ENCODE results near the gene MRAP.
A peak's percentile ranks its signal among the peaks of the same experiment; 100 is the strongest.

The MRAP gene

GRCh38 chr21:32322676-32323075 lies 24.0 kb downstream of the MRAP start:
- DNase-seq (ENCODE audit: low read depth): no peak

GRCh38 chr21:32325706-32326105 lies 27.1 kb downstream of the MRAP start:
- DNase-seq (ENCODE audit: low read depth): no peak

- peak; percentile 79 for DNase-seq (ENCODE audit: low read depth)
Observed at GRCh38 chr21:32328595-32328994, 29.9 kb downstream of the MRAP start.

GRCh38 chr21:32329331-32329730 lies 30.7 kb downstream of the MRAP start:
- peak; percentile 85 for DNase-seq (ENCODE audit: low read depth)

- no peak for DNase-seq (ENCODE audit: low read depth)
Observed at GRCh38 chr21:32329776-32330175, 31.1 kb downstream of the MRAP start.

GRCh38 chr21:32330784-32331311 lies 32.2 kb downstream of the MRAP start:
- DNase-seq (ENCODE audit: low read depth): no peak

GRCh38 chr21:32331444-32332305 lies 33.0 kb downstream of the MRAP start:
- DNase-seq (ENCODE audit: low read depth): no peak

- no peak for DNase-seq (ENCODE audit: low read depth)
Observed at GRCh38 chr21:32332463-32332951, 33.9 kb downstream of the MRAP start.

- no peak for DNase-seq (ENCODE audit: low read depth)
Observed at GRCh38 chr21:32333953-32334673, 35.5 kb downstream of the MRAP start.

- DNase-seq (ENCODE audit: low read depth): no peak
Observed at GRCh38 chr21:32334980-32335531, 36.4 kb downstream of the MRAP start.

- no peak for DNase-seq (ENCODE audit: low read depth)
Observed at GRCh38 chr21:32335601-32336575, 37.2 kb downstream of the MRAP start.

- DNase-seq (ENCODE audit: low read depth): no peak
Observed at GRCh38 chr21:32336711-32337110, 38.1 kb downstream of the MRAP start.

GRCh38 chr21:32337206-32337605 lies 38.6 kb downstream of the MRAP start:
- no peak for DNase-seq (ENCODE audit: low read depth)

GRCh38 chr21:32338209-32338921 lies 39.7 kb downstream of the MRAP start:
- DNase-seq (ENCODE audit: low read depth): no peak

GRCh38 chr21:32340863-32341848 lies 42.5 kb downstream of the MRAP start:
- no peak for DNase-seq (ENCODE audit: low read depth)

GRCh38 chr21:32346951-32347350 lies 48.3 kb downstream of the MRAP start:
- no peak for DNase-seq (ENCODE audit: low read depth)

- DNase-seq (ENCODE audit: low read depth): no peak
Observed at GRCh38 chr21:32347351-32347750, 48.7 kb downstream of the MRAP start.

- no peak for DNase-seq (ENCODE audit: low read depth)
Observed at GRCh38 chr21:32347977-32348376, 49.3 kb downstream of the MRAP start.

GRCh38 chr21:32348604-32349332 lies 50.1 kb downstream of the MRAP start:
- no peak for DNase-seq (ENCODE audit: low read depth)
